H9 (cell line): ENCODE measurements around the gene PAK1. TPM values are rescaled to one million over a fixed set of nuclear protein-coding genes. Genes with fewer than 3 reads are reported as not detected.

ENCODE experiments used
- DNase-seq: peaks from one replicate; pipeline ENCODE4 v3.0.0-alpha.2; 2017
- H2AFZ ChIP-seq: one replicate; pipeline ENCODE4 v1.6.1; 2013; ENCODE audit warnings: mild to moderate bottlenecking, low read length, control low read depth, moderate library complexity
- H2AK5ac ChIP-seq: 2 replicates; pipeline ENCODE4 v1.6.1; 2013; ENCODE audit warnings: low read length, control low read depth, mixed read lengths; ENCODE audit not compliant: insufficient read length
- H2BK120ac ChIP-seq: one replicate; pipeline ENCODE4 v1.6.1; 2013; ENCODE audit warnings: low read depth, mild to moderate bottlenecking, low read length, control low read depth, inconsistent platforms; ENCODE audit not compliant: poor library complexity, severe bottlenecking
- H2BK12ac ChIP-seq: 2 replicates; pipeline ENCODE4 v1.6.1; 2013; ENCODE audit warnings: low read length, control low read depth, mixed read lengths, low read depth; ENCODE audit not compliant: insufficient read length
- H2BK15ac ChIP-seq: 2 replicates; pipeline ENCODE4 v1.6.1; 2013; ENCODE audit warnings: low read depth, low read length, control low read depth
- H2BK20ac ChIP-seq: one replicate; pipeline ENCODE4 v1.6.1; 2013; ENCODE audit warnings: low read depth, mild to moderate bottlenecking, low read length, control low read depth, inconsistent platforms; ENCODE audit not compliant: poor library complexity, severe bottlenecking
- H2BK5ac ChIP-seq: 2 replicates; pipeline ENCODE4 v1.6.1; 2013; ENCODE audit warnings: low read length, control low read depth, mixed read lengths; ENCODE audit not compliant: insufficient read length
- H3K14ac ChIP-seq: 2 replicates; pipeline ENCODE4 v1.6.1; 2013; ENCODE audit warnings: low read length, control low read depth; ENCODE audit not compliant: insufficient read depth
- H3K18ac ChIP-seq: 2 replicates; pipeline ENCODE4 v1.6.1; 2013; ENCODE audit warnings: low read depth, mild to moderate bottlenecking, mixed read lengths, low read length, control low read depth; ENCODE audit not compliant: insufficient read length
- H3K23ac ChIP-seq: 2 replicates; pipeline ENCODE4 v1.6.1; 2013; ENCODE audit warnings: low read length, control low read depth, mixed read lengths, low read depth; ENCODE audit not compliant: insufficient read length
- H3K23me2 ChIP-seq: 2 replicates; pipeline ENCODE4 v1.6.1; 2013; ENCODE audit warnings: low read depth, mild to moderate bottlenecking, mixed read lengths, low read length, control low read depth; ENCODE audit not compliant: insufficient read length, poor library complexity, severe bottlenecking
- H3K27ac ChIP-seq: 2 replicates; pipeline ENCODE4 v1.5.1; 2013; ENCODE audit warnings: low read length, control low read depth, mixed read lengths, low read depth; ENCODE audit not compliant: insufficient read length
- H3K27me3 ChIP-seq: 2 replicates; pipeline ENCODE4 v1.6.1; 2013; ENCODE audit warnings: low read length, control low read depth, inconsistent platforms; ENCODE audit not compliant: insufficient read depth
- H3K4ac ChIP-seq: 2 replicates; pipeline ENCODE4 v1.6.1; 2013; ENCODE audit warnings: low read depth, mild to moderate bottlenecking, control low read depth, inconsistent platforms, low read length, moderate library complexity
- H3K4me1 ChIP-seq: 2 replicates; pipeline ENCODE4 v1.6.1; 2013; ENCODE audit warnings: low read length, control low read depth, inconsistent platforms; ENCODE audit not compliant: insufficient read depth
- H3K4me2 ChIP-seq: 2 replicates; pipeline ENCODE4 v1.6.1; 2013; ENCODE audit warnings: low read length, control low read depth, mixed read lengths; ENCODE audit not compliant: insufficient read length, insufficient read depth
- H3K56ac ChIP-seq: 2 replicates; pipeline ENCODE4 v1.6.1; 2013; ENCODE audit warnings: low read depth, mild to moderate bottlenecking, mixed read lengths, low read length, control low read depth; ENCODE audit not compliant: insufficient read length
- H3K79me1 ChIP-seq: 2 replicates; pipeline ENCODE4 v1.6.1; 2013; ENCODE audit warnings: low read depth, mild to moderate bottlenecking, moderate library complexity, low read length, control low read depth, inconsistent platforms; ENCODE audit not compliant: insufficient read depth, poor library complexity, severe bottlenecking
- H3K79me2 ChIP-seq: 2 replicates; pipeline ENCODE4 v1.6.1; 2013; ENCODE audit warnings: low read length, control low read depth, inconsistent platforms; ENCODE audit not compliant: insufficient read depth
- H3K9ac ChIP-seq: 2 replicates; pipeline ENCODE4 v1.6.1; 2013; ENCODE audit warnings: low read length, control low read depth, mixed read lengths; ENCODE audit not compliant: insufficient read length; ENCODE audit errors: extremely low read depth
- H3K9me3 ChIP-seq: one replicate; pipeline ENCODE4 v1.6.1; 2013; ENCODE audit warnings: low read depth, low read length, inconsistent platforms; ENCODE audit not compliant: control insufficient read depth
- H3T11ph ChIP-seq: one replicate; pipeline ENCODE4 v1.6.1; 2013; ENCODE audit warnings: mild to moderate bottlenecking, low read length, control low read depth, inconsistent platforms
- H4K20me1 ChIP-seq: one replicate; pipeline ENCODE4 v1.6.1; 2013; ENCODE audit not compliant: control insufficient read depth, insufficient read length, insufficient read depth
- H4K5ac ChIP-seq: 2 replicates; pipeline ENCODE4 v1.6.1; 2013; ENCODE audit warnings: low read depth, mild to moderate bottlenecking, mixed read lengths, low read length, control low read depth; ENCODE audit not compliant: insufficient read length
- H4K8ac ChIP-seq: replicated peaks from 2 replicates; pipeline ENCODE4 v1.6.1; 2013; ENCODE audit warnings: low read length, control low read depth, mixed read lengths, low read depth; ENCODE audit not compliant: insufficient read length
- H4K91ac ChIP-seq: 2 replicates; pipeline ENCODE4 v1.6.1; 2013; ENCODE audit warnings: low read depth, mild to moderate bottlenecking, moderate library complexity, mixed read lengths, low read length, control low read depth; ENCODE audit not compliant: insufficient read length
- H3K27ac Mint-ChIP-seq, 3 experiments: 2 replicates in 2 of 3; 3 replicates in 1 of 3; pipeline ENCODE4 v1.8.0; 2020 to 2021; ENCODE audit warnings: mixed read lengths in 3 of 3, mild to moderate bottlenecking in 1 of 3, moderate library complexity in 1 of 3
- H3K27me3 Mint-ChIP-seq: 2 replicates; pipeline ENCODE4 v1.8.0; 2021; ENCODE audit warnings: low read depth, mild to moderate bottlenecking, moderate library complexity, mixed read lengths
- H3K36me3 Mint-ChIP-seq, 3 experiments: 2 replicates in 2 of 3; 3 replicates in 1 of 3; pipeline ENCODE4 v1.8.0; 2020 to 2021; ENCODE audit warnings: low read depth in 3 of 3, mixed read lengths in 3 of 3; ENCODE audit not compliant: insufficient read depth in 1 of 3
- H3K4me1 Mint-ChIP-seq, 2 experiments: 2 replicates each; pipeline ENCODE4 v1.8.0; 2020; ENCODE audit warnings: mixed read lengths in 2 of 2
- H3K4me3 Mint-ChIP-seq, 2 experiments: 2 replicates in 1 of 2; 3 replicates in 1 of 2; pipeline ENCODE4 v1.8.0; 2020 to 2021; ENCODE audit warnings: mild to moderate bottlenecking in 2 of 2, mixed read lengths in 2 of 2, moderate library complexity in 1 of 2
- H3K9me3 Mint-ChIP-seq, 2 experiments: 2 replicates in 1 of 2; 3 replicates in 1 of 2; pipeline ENCODE4 v1.8.0; 2020; ENCODE audit warnings: mild to moderate bottlenecking in 2 of 2, mixed read lengths in 2 of 2, moderate library complexity in 1 of 2
- WGBS: extraction: QIAGEN DNeasy Blood & Tissue Kit; methylation state at CpG from one replicate; pipeline ENCODE4 v1.1.7; 2013; ENCODE audit warnings: missing lambda C conversion rate, low lambda C conversion rate, mixed read lengths; ENCODE audit not compliant: insufficient read length; ENCODE audit errors: extremely low coverage; 5-methylcytosine and 5-hydroxymethylcytosine counted together
- total RNA-seq: library from RNA; stranded (reverse); gene quantifications from 2 replicates; pipeline ENCODE4 v1.2.1, GENCODE V29; 2021
- TF ChIP-seq, protein P1 (sequence below): fragments of 200-600 bp; sonication (generic); conservative IDR thresholded peaks from 3 replicates; pipeline ENCODE4 v1.8.0; 2021; ENCODE audit warnings: antibody characterized with exemption, mild to moderate bottlenecking

Gene PAK1
- total RNA-seq, 1 experiment from 2014 or later: 122 TPM

DNA sequence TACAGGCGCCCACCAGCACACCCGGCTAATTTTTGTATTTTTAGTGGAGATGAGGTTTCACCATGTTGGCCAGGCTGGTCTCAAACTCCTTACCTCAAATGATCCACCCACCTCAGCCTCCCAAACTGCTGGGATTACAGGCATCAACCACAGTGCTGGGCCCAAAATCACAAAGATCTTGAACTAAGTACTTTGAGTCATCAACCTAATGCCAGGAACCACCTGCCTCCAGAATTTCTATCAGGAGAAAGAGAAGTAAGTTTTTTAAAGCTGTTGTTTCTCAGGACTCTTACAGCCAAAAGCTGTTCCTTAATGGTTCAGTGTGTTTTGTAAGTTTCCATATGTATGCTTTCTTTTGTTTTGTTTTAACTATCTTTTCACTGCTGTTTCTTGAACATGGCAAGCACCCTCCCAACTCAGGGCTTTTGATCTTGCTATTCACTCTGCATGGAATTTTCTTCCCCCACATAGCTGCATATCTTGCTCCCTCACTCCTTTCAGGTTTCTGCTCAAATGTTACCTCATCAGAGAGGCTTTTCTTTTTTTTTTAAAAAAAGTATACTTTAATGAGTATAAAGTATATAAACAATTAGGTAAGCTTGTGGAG is 6.0 kb upstream of the PAK1 start:
- Histone ChIP-seq H2BK15ac (no peak overlapping the region), H3K27me3 (no peaks in the 10 kb centered on the region), H2BK120ac (no peak overlapping the region), H3K27ac (peak overlapping the region; percentile 85), H4K8ac (no peak overlapping the region), H3K79me2 (no peaks in the 10 kb centered on the region), H2BK12ac (no peak overlapping the region), H3K18ac (no peak overlapping the region), H3K23ac (no peak overlapping the region), H3K14ac (no peak overlapping the region), H3K9ac (no peak overlapping the region), H2BK20ac (peak overlapping the region; percentile 60), H2AK5ac (no peak overlapping the region), H3K4ac (no peak overlapping the region), H2AFZ (no peak overlapping the region), H3K23me2 (no peaks in the 10 kb centered on the region), H3K56ac (no peak overlapping the region), H3K4me2 (no peak overlapping the region), H3K79me1 (no peaks in the 10 kb centered on the region), H3T11ph (no peak overlapping the region), H4K5ac (no peak overlapping the region), H3K9me3 (no peaks in the 10 kb centered on the region), H4K91ac (no peak overlapping the region), H3K4me1 (no peaks in the 10 kb centered on the region; the same call in none of the 2 replicates), H4K20me1 (no peaks in the 10 kb centered on the region), H2BK5ac (no peak overlapping the region)
- peaks cover 18% of the 10 kb centered on the region in 2 experiments for H3K4me1 Mint-ChIP-seq
- peak overlapping the region in 1 of 2 experiments; percentile 59; a peak in 2 of 5 replicates for H3K4me3 Mint-ChIP-seq
- H3K27ac Mint-ChIP-seq: peak overlapping the region; percentile 74 to 96 (median 91); a peak in 6 of 7 replicates
- no peaks in the 10 kb centered on the region for H3K9me3 Mint-ChIP-seq
- no CpG with 5 or more reads among the region's 2 CpGs for WGBS
- H3K27me3 Mint-ChIP-seq: no peaks in the 10 kb centered on the region
- H3K36me3 Mint-ChIP-seq: peaks cover 0 to 3% (median 0%) of the 10 kb centered on the region in 3 experiments; a peak in 2 of 7 replicates
- TF ChIP-seq, protein P1, sequence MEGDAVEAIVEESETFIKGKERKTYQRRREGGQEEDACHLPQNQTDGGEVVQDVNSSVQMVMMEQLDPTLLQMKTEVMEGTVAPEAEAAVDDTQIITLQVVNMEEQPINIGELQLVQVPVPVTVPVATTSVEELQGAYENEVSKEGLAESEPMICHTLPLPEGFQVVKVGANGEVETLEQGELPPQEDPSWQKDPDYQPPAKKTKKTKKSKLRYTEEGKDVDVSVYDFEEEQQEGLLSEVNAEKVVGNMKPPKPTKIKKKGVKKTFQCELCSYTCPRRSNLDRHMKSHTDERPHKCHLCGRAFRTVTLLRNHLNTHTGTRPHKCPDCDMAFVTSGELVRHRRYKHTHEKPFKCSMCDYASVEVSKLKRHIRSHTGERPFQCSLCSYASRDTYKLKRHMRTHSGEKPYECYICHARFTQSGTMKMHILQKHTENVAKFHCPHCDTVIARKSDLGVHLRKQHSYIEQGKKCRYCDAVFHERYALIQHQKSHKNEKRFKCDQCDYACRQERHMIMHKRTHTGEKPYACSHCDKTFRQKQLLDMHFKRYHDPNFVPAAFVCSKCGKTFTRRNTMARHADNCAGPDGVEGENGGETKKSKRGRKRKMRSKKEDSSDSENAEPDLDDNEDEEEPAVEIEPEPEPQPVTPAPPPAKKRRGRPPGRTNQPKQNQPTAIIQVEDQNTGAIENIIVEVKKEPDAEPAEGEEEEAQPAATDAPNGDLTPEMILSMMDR: no peak
- DNase-seq: no peak
